Activated CD4-positive, CD25-positive, alpha-beta regulatory T cell treated with anti-CD3 and anti-CD28 coated beads, Interleukin-2, amount 50 U/mL, for 16 hours (primary cell): ENCODE results near the gene KRTAP13-1.

ENCODE experiments used
- DNase-seq: peaks from one replicate; pipeline ENCODE4 v3.0.0-alpha.2; 2020; ENCODE audit warnings: low read depth, low spot score

KRTAP13-1 gene, protein sequence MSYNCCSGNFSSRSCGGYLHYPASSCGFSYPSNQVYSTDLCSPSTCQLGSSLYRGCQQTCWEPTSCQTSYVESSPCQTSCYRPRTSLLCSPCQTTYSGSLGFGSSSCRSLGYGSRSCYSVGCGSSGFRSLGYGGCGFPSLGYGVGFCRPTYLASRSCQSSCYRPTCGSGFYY

DNA sequence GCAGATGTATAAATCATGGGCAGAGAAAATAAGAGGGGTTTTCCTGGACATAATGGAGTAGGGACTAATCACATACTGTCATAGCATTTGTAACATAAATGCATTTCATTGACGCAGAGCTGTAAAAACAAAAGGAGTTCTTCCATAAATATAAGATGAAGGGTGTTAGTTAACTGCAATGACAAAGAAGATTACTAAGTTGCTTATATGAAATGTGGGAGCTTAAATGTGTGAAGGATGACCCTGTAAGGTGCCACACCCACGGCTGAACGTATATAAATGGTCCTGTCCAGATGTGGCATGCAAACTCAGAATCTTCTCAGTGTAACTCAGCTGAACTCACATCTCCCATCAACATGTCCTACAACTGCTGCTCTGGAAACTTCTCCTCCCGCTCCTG, at the start of gene KRTAP13-1:
KRTAP13-1 (plus strand) TSS at position 301 of the 400 bp plus-strand sequence; CDS start at position 357, 56 bp downstream.
- no peak for DNase-seq

- no peak for DNase-seq
Measured at GRCh38 chr21:30348506-30348905, 47.3 kb upstream of the KRTAP13-1 start, which contains the start of gene KRTAP23-1. Gene KRTAP23-1, minus strand, starts transcription at chr21:30348606. Its CDS starts 0 bp downstream, at chr21:30348606.

- no peak for DNase-seq
Measured at GRCh38 chr21:30349572-30349971, 46.3 kb upstream of the KRTAP13-1 start.

DNA sequence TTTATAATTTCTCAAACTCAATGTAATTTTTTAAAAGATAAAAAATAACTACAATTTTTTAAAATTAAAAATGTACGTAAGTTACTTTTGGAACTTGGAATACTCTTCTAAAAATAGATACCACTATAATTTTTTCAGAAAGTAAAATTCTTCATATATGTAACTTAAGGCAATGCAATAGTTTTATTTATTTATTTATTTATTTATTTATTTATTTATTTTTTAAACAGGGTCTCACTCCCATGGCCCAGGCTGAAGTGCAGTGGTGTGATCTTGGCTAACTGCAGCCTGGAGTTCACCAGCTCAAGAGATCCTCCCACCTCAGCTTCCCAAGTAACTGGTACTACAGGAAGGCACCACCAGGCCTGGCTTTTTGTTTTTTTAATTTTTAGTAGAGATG, 44.3 kb upstream of the KRTAP13-1 start:
- DNase-seq, result no peak

DNA sequence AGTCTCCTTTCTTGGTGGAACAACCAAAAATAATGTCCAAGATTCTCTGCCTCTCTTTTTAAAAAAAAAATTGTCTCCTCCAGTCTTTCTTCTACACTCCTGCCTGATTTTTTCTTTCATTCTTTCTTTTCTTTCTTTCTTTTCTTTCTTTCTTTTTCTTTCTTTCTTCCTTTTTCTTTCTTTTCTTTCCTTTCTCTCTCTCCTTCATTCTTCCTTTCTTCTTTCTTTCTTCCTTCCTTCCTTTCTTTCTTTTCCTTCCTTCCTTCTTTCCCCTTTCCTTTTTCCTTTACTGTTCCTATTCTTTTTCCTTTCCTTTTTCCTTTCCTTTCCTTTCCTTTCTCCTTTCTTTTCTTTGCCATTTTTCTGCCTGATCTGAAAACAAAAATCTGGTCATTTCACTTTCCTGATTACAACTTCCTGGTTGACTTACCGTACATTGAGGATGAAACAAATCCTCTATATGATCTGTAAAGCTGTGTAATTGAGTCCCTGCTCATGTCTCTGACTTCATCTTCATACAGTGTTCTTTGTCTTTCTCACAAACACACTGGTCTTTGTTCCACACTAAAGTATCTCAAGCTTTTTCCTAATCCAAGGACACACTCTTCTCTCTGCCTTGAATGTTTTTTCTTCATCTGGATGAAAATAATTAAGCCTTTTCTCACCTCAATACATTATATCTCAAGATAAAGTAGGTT, 41.4 kb upstream of the KRTAP13-1 start:
- DNase-seq, result no peak

- no peak for DNase-seq
Measured at GRCh38 chr21:30355906-30356305, 39.9 kb upstream of the KRTAP13-1 start.

GRCh38 chr21:30372139-30372770, 23.6 kb upstream of the KRTAP13-1 start, which contains the start of gene KRTAP13-2:
Gene KRTAP13-2, minus strand, starts transcription at chr21:30372271. Its CDS starts 58 bp downstream, at chr21:30372213.
- DNase-seq, result no peak

GRCh38 chr21:30382201-30382600, 13.6 kb upstream of the KRTAP13-1 start:
- DNase-seq, result no peak

- DNase-seq, result no peak
Measured at GRCh38 chr21:30391492-30392025, 4.3 kb upstream of the KRTAP13-1 start.

- no peak for DNase-seq
Measured at GRCh38 chr21:30408782-30409494, 13.1 kb downstream of the KRTAP13-1 start.

- DNase-seq, result no peak
Measured at GRCh38 chr21:30415993-30416392, 20.2 kb downstream of the KRTAP13-1 start.

DNA sequence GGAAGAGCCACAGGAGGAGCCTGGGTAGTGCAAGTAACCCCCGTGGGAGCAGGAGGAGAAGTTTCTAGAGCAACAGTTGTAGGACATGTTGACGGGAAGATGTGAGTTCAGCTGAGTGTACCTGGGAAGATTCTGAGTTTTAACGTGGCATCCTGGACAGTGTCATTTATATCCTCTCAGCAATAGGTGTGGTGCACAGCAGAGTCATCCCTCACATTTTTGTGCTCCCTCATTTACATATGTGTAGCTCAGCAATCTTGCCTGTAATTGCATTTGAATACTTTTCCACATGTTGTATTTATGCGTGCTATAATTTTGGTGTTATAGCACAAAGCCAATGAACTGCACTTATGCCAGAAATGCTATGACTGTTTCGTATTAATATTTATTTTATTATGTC, 30.0 kb downstream of the KRTAP13-1 start, which contains the start of gene KRTAP13-3:
KRTAP13-3 (minus strand) TSS at position 101 of the 400 bp plus-strand sequence; CDS start at position 87, 14 bp downstream.
- no peak for DNase-seq

DNA sequence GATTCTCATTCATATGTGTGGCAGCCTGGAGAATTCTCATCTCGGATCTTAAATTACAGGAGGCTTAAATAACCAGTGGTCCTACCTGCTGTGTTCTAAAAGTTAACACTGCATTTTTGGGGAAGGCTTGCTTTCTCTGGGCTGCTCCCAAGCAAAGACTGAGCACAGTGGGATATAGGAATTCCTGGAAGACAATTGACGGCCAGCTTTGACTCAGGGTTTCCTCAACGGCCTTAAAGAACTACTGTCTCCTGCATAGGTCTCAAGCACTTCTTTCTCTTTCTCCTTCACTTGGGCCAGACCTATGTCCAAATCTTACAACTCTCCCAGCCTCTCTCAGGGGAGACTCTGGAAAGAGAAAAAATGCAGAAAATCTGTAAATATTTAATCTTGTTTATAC, 30.9 kb downstream of the KRTAP13-1 start:
- no peak for DNase-seq

DNA sequence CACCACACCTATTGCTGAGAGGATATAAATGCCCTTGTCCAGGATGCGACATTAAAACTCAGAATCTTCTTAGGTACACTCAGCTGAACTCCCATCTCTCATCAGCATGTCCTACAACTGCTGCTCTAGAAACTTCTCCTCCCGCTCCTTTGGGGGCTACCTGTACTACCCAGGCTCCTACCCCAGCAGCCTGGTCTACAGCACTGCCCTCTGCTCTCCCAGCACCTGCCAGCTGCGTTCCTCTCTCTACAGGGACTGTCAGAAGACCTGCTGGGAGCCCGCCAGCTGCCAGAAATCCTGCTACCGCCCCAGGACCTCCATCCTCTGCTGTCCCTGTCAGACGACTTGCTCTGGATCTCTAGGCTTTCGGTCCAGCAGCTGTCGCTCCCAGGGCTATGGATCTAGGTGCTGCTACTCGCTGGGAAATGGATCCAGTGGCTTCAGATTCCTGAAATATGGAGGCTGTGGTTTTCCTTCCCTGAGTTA, 34.4 kb downstream of the KRTAP13-1 start, which contains the start of gene KRTAP13-4:
KRTAP13-4 (plus strand) TSS at position 51 of the 486 bp plus-strand sequence; CDS start at position 107, 56 bp downstream.
- no peak for DNase-seq

DNA sequence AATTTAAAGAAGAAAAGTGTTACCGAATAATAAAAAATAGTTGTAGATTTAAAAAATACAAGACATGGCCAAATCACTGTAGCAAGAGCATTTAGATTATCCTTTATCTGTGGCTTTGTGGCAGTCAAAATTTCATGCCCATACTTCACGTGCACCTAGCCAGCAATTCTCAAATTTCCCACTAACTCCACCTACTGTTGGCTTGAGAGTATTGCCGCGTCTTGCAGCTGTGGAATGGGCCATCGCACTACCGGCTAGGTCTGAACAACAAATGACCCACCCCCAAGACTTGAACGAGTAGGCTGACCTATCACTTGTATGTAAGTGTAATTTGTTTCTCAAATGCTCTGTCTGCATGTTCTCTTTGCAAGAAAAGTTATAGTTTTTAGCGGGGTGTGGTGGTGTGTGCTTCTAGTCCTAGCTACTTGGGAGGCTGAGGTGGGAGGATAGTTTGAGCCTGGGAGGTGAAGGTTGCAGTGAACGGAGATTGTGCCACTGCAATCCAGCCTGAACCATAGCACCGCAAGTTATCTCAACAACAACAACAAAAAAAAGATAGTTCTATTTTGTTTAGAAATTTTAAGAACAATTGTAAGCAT, 38.3 kb downstream of the KRTAP13-1 start:
- DNase-seq, result no peak

DNA sequence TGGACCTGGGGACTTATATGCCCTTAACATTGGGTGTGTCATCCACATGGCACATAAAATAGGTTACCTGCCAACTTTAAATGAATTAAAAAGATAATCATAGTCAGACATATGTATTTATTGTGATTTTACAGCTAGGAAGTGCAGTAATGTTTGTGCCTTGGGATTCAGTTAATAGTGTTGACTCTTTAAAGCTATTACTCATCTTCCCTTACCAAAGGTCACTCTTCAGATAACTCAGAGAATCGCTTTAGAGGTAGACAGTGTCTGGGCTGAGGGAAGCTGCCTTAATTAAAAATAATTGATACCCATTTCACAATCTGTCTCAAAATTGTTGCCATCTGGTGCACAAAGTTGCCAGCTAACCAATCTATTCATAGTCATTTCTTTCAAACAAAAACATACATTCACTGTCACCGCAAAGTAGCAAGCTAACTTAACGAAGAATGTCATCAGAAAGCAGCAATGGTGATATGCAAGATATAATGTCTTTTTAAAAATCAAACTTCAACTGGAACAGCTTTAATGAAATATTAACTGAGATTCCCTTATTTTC, 41.3 kb downstream of the KRTAP13-1 start:
- no peak for DNase-seq

- no peak for DNase-seq
Measured at GRCh38 chr21:30439975-30440374, 44.1 kb downstream of the KRTAP13-1 start, which contains the start of gene KRTAP15-1. Gene KRTAP15-1, plus strand, starts transcription at chr21:30440275. Its CDS starts 53 bp downstream, at chr21:30440328.

DNA sequence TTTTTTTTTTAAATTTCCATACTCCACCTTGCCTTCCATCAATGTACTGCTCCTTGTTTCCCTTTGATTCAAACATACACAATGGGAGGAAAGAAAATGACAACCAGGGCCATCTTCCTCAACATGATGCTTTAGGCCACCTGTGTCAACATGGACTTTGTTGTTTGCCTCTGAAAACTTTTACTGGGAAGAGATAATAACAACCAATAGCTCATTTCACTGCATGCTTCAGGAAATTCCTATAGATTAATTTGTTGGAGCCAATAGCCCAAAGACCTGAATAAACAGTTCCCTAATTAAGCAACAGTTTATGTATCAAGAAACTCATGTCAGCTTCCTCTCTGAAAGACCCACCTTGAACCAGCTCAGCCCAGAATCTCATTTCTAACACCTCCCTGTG, 47.4 kb downstream of the KRTAP13-1 start:
- DNase-seq, result no peak

DNA sequence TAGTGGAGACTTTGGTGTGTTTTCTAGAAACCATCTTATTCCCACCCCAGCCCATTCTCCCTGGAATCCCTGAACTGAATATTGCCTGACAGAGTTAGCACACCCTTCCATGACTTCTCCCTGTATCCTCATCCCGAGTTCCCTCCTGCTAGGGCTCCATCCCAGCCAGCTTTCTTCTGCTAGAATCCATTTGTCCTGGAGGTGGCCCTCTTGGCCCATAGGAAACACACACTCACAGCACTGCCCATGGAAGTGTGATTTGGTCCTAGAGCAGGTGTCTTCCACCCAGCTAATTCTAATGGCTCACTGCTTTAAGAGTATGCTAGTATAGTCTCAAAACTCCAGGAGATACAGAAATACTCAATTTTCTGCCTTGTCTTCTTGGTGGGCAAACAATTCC, 48.4 kb downstream of the KRTAP13-1 start:
- DNase-seq, result no peak
